Keratinocyte (primary cell): ENCODE measurements around the gene ATP6V1C2.

Experiments used
- EZH2 ChIP-seq: IDR thresholded peaks from one replicate; pipeline ENCODE4 v1.6.1; 2012; ENCODE audit warnings: inconsistent platforms, mild to moderate bottlenecking, low read length, moderate library complexity
- TF ChIP-seq, protein P1 (sequence below), 3 experiments: IDR thresholded peaks in 1 of 3; conservative IDR thresholded peaks in 1 of 3; optimal IDR thresholded peaks in 1 of 3; 2 replicates in 2 of 3; 3 replicates in 1 of 3; pipeline versions ENCODE3 to v1.5.1; 2011; ENCODE audit warnings: low read length in 3 of 3, mild to moderate bottlenecking in 3 of 3, moderate library complexity in 2 of 3, control low read depth in 1 of 3, inconsistent platforms in 1 of 3; ENCODE audit not compliant: insufficient read depth in 2 of 3; ENCODE audit errors: extremely low read depth in 1 of 3

DNA sequence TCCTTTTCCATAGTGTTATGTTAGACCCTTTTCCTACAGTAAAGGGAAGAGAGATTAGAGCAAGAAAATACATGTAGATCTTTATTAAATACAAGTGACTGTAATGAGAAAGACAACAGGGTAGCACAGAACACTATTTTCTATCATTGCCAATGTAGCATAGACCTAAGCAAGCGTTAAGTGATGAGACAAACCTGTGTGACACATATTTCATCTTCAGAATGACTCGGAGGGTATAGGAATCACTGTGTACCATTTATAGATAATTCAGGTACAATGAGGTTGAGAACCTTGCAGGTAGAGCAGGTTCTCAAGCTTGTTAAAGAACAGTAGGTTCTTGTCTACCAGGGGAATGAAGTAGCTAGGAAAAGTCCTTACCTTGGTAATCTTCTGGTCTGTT, 75.3 kb downstream of the ATP6V1C2 start:
- TF ChIP-seq EZH2: no peak
- TF ChIP-seq, protein P1, sequence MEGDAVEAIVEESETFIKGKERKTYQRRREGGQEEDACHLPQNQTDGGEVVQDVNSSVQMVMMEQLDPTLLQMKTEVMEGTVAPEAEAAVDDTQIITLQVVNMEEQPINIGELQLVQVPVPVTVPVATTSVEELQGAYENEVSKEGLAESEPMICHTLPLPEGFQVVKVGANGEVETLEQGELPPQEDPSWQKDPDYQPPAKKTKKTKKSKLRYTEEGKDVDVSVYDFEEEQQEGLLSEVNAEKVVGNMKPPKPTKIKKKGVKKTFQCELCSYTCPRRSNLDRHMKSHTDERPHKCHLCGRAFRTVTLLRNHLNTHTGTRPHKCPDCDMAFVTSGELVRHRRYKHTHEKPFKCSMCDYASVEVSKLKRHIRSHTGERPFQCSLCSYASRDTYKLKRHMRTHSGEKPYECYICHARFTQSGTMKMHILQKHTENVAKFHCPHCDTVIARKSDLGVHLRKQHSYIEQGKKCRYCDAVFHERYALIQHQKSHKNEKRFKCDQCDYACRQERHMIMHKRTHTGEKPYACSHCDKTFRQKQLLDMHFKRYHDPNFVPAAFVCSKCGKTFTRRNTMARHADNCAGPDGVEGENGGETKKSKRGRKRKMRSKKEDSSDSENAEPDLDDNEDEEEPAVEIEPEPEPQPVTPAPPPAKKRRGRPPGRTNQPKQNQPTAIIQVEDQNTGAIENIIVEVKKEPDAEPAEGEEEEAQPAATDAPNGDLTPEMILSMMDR (optimal IDR thresholded peaks at IDR 0.05 in 1 of 3, IDR thresholded peaks at IDR 0.05 in 1 of 3, conservative IDR thresholded peaks at IDR 0.05 in 1 of 3; ENCODE audit: extremely low read depth in 1 of 3, insufficient read depth in 2 of 3, low read length in 3 of 3): no peak
